ENCODE results near the gene MRPS15.

- TF ChIP-seq, protein P1, sequence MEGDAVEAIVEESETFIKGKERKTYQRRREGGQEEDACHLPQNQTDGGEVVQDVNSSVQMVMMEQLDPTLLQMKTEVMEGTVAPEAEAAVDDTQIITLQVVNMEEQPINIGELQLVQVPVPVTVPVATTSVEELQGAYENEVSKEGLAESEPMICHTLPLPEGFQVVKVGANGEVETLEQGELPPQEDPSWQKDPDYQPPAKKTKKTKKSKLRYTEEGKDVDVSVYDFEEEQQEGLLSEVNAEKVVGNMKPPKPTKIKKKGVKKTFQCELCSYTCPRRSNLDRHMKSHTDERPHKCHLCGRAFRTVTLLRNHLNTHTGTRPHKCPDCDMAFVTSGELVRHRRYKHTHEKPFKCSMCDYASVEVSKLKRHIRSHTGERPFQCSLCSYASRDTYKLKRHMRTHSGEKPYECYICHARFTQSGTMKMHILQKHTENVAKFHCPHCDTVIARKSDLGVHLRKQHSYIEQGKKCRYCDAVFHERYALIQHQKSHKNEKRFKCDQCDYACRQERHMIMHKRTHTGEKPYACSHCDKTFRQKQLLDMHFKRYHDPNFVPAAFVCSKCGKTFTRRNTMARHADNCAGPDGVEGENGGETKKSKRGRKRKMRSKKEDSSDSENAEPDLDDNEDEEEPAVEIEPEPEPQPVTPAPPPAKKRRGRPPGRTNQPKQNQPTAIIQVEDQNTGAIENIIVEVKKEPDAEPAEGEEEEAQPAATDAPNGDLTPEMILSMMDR (IDR thresholded peaks at IDR 0.05; ENCODE audit: low read depth, low read length) = no peak
- TF ChIP-seq EZH2phosphoT487 (IDR thresholded peaks at IDR 0.05; ENCODE audit: low read depth) = no peak
These were observed 38.4 kb upstream of the MRPS15 start for GRCh38 chr1:36502616-36503015.
